ENCODE measurements around the gene TPRA1.
A peak's percentile ranks its signal among the peaks of the same experiment; 100 is the strongest.

Gene TPRA1

DNA sequence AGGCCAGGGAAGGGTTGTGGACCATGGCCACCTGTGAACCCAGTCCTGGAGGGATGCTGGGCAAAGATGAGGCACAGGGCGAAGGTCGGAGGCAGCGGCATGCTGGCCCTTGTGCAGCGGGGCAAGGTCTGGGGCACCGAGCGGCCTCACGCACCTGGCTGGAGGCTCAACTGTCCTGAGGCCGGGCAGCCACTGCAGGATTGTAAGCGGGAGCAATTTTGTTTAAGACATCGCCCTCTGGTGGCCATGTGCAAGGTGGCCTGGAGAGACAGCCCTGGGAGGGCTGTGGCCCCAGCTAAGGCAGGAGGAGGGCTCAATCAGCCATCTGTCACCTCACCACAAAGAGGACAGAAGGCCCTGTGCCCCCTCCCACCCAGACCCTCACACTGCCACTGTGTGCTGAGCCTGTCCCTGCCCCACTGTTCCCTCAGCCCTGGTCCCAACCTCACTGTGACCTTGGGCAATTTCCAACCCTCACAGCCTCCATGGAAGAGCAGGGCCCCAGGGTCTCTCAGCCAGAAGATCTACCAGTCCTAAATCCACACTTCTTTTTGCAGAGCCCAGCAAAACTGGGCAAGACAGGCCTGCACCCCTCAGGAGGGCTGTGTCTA is 46.2 kb downstream of the TPRA1 start:
- H3K4me3 ChIP-seq (ENCODE audit: low read depth, low read length) = no peak overlapping the region
- TF ChIP-seq, protein P1, sequence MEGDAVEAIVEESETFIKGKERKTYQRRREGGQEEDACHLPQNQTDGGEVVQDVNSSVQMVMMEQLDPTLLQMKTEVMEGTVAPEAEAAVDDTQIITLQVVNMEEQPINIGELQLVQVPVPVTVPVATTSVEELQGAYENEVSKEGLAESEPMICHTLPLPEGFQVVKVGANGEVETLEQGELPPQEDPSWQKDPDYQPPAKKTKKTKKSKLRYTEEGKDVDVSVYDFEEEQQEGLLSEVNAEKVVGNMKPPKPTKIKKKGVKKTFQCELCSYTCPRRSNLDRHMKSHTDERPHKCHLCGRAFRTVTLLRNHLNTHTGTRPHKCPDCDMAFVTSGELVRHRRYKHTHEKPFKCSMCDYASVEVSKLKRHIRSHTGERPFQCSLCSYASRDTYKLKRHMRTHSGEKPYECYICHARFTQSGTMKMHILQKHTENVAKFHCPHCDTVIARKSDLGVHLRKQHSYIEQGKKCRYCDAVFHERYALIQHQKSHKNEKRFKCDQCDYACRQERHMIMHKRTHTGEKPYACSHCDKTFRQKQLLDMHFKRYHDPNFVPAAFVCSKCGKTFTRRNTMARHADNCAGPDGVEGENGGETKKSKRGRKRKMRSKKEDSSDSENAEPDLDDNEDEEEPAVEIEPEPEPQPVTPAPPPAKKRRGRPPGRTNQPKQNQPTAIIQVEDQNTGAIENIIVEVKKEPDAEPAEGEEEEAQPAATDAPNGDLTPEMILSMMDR (IDR thresholded peaks at IDR 0.05; ENCODE audit: low read depth, low read length) = peak; percentile 82

DNA sequence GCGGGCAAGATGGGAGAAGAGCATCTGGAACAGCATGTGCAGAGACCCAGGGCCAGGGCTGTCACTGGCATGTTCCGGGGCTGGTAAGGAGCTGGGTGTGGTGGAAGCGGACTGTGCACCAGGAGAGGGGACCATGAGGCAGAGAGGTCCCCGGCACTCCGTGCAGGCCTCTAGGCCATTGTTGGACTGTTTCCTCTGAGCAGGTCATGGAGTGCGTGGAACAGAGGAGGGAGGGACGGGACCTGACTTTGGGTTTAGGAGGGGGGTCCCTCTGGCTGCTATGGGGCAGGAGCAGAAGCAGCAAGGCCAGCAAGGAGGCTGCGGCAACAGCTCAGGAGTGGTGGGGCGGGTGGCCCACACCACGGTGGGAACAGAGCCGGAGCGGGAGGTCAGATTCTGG is 47.1 kb downstream of the TPRA1 start:
- H3K4me3 ChIP-seq (ENCODE audit: low read depth, low read length) = no peak overlapping the region
- TF ChIP-seq, protein P1 (IDR thresholded peaks at IDR 0.05; ENCODE audit: low read depth, low read length) = no peak

GRCh38 chr3:127542441-127542952 is 48.0 kb downstream of the TPRA1 start:
- no peak overlapping the region for H3K4me3 ChIP-seq (ENCODE audit: low read depth, low read length)
- TF ChIP-seq, protein P1 (IDR thresholded peaks at IDR 0.05; ENCODE audit: low read depth, low read length) = no peak

- TF ChIP-seq, protein P1 (IDR thresholded peaks at IDR 0.05; ENCODE audit: low read depth, low read length) = no peak
- H3K4me3 ChIP-seq (ENCODE audit: low read depth, low read length) = no peak overlapping the region
Measured at GRCh38 chr3:127541320-127541719, 49.2 kb downstream of the TPRA1 start.

- TF ChIP-seq, protein P1 (IDR thresholded peaks at IDR 0.05; ENCODE audit: low read depth, low read length) = no peak
- H3K4me3 ChIP-seq (ENCODE audit: low read depth, low read length) = no peak overlapping the region
Measured at GRCh38 chr3:127539366-127540060, 51.0 kb downstream of the TPRA1 start.

DNA sequence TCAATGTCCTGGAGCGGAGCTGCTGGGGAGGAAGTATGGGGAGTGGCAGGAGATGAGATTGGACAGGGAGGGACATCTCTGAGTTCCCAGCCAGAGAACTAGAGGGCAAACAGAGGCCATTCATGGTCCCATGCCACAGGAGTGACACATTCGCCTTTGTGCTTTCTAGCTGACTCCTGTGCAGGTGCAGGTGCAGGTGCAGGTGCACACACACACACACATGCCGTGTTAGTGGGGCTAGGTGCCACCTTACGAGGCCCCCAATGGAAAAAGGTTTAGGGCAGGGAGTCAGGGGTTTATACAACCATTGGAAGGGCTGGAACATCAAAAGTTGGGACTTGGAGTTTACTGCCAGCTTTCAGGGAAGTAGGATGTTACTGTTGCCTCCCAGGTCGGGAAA is 52.0 kb downstream of the TPRA1 start:
- TF ChIP-seq, protein P1 (IDR thresholded peaks at IDR 0.05; ENCODE audit: low read depth, low read length) = no peak
- H3K4me3 ChIP-seq (ENCODE audit: low read depth, low read length) = no peak overlapping the region
